SH-SY5Y (cell line): ENCODE data around the gene KIFC3.

Experiments used
- GATA2 ChIP-seq: IDR thresholded peaks from 2 replicates; pipeline ENCODE4 v1.6.1; 2011; ENCODE audit warnings: mild to moderate bottlenecking, low read depth, low read length
- GATA3 ChIP-seq: IDR thresholded peaks from 2 replicates; pipeline ENCODE4 v1.6.1; 2011; ENCODE audit warnings: low read depth, mild to moderate bottlenecking, low read length, moderate library complexity

KIFC3 gene

GRCh38 chr16:57826706-57827625, 24.7 kb upstream of the KIFC3 start:
- no peak for TF ChIP-seq GATA2

DNA sequence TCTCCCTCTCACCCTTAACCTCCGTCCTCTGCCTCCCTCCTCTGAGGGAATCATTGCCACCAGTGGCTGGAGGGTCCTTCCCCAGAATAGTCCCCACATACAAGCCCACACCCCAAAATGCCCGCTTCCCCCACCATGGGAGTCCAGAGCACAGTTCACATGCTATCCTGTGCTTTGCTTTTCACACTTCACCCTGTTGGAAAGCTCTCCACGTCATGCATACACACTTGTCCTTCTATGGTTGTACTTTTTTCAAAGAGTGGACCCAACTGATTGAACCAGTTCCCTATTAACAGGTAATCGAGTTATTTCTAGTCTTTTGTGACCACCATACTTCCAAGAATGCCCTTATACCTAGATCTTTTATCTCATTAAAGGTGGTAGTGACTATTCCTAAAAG, 23.8 kb upstream of the KIFC3 start:
- no peak for TF ChIP-seq GATA3
- TF ChIP-seq GATA2: no peak

GRCh38 chr16:57825298-57826044, 23.2 kb upstream of the KIFC3 start:
- TF ChIP-seq GATA2 (no peak), GATA3 (no peak)

DNA sequence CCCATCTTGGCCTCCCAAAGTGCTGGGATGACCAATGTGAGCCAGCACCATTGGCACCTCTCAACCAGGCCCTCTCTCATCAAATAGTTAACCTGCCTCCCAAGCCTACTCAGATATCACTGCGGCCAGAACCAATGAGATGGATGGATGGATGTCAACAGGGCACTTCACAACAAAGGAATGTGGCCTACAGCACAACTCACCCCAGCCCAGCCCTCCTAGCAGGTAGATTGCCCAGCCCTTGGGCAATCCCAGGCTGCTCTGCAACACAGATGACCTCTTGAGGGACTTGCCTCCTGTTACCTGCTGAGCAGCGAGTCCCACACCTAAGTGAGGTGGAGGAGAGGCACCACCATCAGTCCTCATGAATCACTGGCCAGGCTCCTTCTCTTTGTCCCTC, 22.6 kb upstream of the KIFC3 start:
- TF ChIP-seq GATA2: no peak
- no peak for TF ChIP-seq GATA3

DNA sequence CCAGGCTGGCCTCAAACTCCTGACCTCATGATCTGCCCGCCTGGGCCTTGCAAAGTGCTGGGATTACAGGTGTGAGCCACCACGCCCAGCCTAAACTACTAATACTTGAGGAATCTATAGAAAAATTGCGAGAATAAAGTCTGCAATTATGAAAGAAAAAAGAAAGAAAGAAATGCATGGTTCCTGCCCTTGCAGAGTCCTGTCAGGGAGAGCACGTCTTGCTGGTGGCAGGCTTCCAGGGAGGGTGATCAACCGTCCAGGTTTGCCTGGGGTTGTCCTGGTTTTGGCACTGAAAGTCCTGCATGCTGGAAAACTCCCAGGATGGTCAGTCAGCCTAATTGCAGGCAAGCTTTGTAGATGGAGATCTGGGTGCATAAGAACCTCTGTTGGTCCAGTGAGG, 21.5 kb upstream of the KIFC3 start:
- no peak for TF ChIP-seq GATA2
- no peak for TF ChIP-seq GATA3

DNA sequence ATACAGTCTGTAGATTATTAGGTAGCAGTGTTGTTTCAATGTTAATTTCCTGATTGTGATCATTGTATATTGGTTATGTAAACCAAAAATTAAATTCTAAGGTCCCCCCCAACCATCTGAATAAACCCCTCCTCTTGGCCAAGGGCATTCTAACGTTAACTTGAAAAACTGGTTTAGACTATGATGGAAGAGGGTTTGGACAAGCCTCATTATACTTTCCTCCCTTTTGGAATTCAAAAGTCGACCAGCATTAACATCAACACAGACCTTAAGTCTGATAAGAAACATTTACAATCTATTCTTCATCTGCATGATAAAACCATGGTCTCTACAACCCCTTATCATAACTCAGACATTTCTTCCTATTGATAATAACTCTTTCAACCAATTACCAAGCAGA, 20.6 kb upstream of the KIFC3 start:
- no peak for TF ChIP-seq GATA3
- no peak for TF ChIP-seq GATA2

GRCh38 chr16:57822018-57822553, 19.8 kb upstream of the KIFC3 start:
- TF ChIP-seq GATA3: no peak
- no peak for TF ChIP-seq GATA2

GRCh38 chr16:57821149-57821971, 19.1 kb upstream of the KIFC3 start:
- no peak for TF ChIP-seq GATA2
- no peak for TF ChIP-seq GATA3

DNA sequence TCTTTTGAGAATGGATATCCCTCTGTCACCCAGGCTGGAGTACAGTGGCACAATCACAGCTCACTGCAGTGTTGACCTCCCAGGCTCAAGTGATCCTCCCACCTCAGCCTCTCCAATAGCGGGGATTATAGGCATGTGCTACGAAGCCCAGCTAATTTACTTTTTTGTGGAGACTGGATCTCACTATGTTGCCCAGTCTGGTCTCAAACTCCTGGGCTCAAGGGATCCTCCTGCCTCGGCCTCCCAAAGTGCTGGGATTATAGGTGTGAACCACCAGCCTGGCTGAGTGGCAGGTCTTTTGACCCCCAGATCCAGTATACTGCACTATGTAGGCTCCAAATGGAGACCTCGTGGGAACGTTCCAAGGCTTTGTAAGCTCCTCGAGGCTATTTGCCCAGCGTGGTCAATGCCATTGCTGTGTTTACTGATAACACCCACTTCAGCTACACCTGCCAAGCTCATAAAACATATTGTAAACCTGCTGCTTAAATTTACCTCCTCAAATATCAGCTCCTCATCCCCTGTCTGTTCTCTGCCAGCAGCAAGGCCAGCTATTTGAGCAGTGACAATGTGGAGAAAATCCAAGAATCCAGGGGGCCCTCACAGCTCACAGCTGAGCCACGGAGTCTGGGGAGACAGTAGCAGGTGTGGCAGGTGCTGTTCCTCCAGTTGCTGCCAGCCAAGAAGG, 16.2 kb upstream of the KIFC3 start:
- TF ChIP-seq GATA2: no peak
- TF ChIP-seq GATA3: no peak

DNA sequence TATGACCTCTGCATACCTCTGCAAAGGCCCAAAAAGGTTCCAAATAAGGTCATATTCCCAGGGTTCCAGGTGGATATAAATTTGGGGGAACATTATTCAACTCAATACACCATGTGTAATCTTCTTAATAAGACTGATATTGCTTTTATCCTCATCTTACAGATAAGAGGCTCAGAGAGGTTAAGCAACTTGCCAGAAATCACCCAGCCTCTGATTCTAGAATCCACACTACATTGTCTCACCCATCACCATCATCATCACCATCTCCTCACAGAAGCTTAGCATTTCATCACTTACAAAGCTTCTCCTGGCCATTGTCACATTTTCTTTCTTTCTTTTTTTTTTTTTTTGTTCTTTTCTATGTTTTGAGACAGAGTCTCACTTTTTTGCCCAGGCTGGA, 15.4 kb upstream of the KIFC3 start:
- TF ChIP-seq GATA3 (no peak), GATA2 (no peak)

GRCh38 chr16:57815987-57816745, 13.9 kb upstream of the KIFC3 start:
- TF ChIP-seq GATA3 (no peak), GATA2 (no peak)

GRCh38 chr16:57814896-57815295, 12.6 kb upstream of the KIFC3 start:
- TF ChIP-seq GATA2 (peak; percentile 51; the same call in 1 of the 2 replicates), GATA3 (no peak)

- no peak for TF ChIP-seq GATA3
- no peak for TF ChIP-seq GATA2
These were observed 11.2 kb upstream of the KIFC3 start for GRCh38 chr16:57813466-57813865.
